ENCODE results near the gene COL20A1. TPM values are rescaled to one million over a fixed set of nuclear protein-coding genes. Genes with fewer than 3 reads are reported as not detected.

Gene COL20A1
- total and polyA plus RNA-seq, 12 donors, result 0.26 to 0.30 TPM; not detected in 10

DNA sequence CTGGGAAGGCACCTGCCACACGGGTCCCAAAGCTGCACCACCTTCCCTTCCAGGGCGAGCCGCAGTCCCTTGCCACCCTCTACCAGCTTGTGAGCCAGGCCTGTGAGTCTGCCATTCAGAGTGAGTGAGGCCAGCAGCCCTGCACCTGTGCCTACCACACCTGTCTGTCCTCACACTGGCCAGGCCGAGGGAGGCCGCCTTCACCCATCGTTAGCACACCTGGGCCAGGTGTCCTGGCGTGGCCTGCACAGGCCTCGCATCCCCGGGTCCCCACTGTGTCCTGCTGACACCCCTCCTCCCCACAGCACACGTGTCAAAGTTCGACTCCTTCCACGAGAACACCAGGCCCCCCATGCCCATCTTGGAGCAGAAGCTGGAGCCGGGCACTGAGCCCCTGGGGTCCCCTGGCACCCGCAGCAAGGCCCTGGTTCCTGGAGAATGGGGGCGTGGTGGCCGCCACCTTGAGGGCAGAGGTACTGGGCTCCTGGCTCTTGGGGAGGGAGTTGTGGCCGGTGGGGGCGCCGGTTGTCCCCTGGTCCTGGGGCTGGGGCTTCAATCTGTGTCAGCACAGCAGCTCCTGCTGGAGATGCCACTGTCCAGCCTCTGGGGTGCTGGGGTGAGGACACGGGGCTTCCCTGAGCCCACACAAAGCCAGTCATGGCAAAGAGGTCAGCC lies 35.2 kb downstream of the COL20A1 start:
- intact Hi-C loops (cut with DNase I), result loop anchor here in 1 of 10 donors (5.0 kb wide), 1 partner anchor 289 kb away; no protein-coding TSS in a partner anchor
- TF ChIP-seq, protein P1, sequence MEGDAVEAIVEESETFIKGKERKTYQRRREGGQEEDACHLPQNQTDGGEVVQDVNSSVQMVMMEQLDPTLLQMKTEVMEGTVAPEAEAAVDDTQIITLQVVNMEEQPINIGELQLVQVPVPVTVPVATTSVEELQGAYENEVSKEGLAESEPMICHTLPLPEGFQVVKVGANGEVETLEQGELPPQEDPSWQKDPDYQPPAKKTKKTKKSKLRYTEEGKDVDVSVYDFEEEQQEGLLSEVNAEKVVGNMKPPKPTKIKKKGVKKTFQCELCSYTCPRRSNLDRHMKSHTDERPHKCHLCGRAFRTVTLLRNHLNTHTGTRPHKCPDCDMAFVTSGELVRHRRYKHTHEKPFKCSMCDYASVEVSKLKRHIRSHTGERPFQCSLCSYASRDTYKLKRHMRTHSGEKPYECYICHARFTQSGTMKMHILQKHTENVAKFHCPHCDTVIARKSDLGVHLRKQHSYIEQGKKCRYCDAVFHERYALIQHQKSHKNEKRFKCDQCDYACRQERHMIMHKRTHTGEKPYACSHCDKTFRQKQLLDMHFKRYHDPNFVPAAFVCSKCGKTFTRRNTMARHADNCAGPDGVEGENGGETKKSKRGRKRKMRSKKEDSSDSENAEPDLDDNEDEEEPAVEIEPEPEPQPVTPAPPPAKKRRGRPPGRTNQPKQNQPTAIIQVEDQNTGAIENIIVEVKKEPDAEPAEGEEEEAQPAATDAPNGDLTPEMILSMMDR (IDR thresholded peaks at IDR 0.05), result no peak
- no peak overlapping the region for H3K4me3 ChIP-seq
- H3K27ac ChIP-seq, result no peak overlapping the region
- DNase-seq (peak in 1 of 2 donors; percentile 6), ATAC-seq (no peak)
- peaks cover 0 to 28% (median 20%) of the 10 kb centered on the region in 7 donors for H3K27me3 ChIP-seq
- H3K36me3 ChIP-seq, result no peaks in the 10 kb centered on the region
- peaks cover 0 to under 1% (median 0%) of the 10 kb centered on the region in 9 donors for H3K4me1 ChIP-seq
- 84 to 91% methylated on average over 20 of the region's 20 CpGs for WGBS, 2 donors
- peaks cover 0 to 20% (median 0%) of the 10 kb centered on the region in 11 donors for H3K9me3 ChIP-seq

DNA sequence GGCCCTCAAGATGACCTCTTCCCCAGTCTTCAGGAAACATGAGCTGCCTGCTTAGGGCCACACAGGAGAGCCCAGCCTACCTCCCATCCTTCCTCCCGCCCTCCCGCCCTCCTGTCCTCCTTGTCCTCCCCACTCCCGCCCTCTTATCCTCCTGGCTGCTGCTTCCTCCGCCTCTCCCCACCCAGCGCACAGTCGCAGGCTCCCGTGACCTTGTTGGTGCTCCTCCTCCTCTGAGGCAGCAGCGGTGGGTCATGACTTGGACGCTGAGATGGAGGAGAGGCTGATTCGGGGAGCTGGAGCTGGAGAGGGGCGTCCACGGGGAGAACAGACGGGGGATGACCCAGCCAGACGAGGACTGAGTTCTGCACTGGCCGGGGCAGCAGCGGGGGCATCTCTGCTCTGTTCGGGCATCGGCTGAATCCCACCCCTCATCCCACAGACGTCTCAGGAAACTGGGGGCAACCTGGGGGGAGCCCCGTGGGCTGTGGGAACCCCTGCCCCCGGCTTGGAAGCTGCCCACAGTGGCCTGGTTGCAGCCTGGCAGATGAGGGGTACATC lies 35.8 kb downstream of the COL20A1 start:
- DNase-seq (peak in 1 of 2 donors; percentile 4), ATAC-seq (no peak)
- no peaks in the 10 kb centered on the region for H3K36me3 ChIP-seq
- TF ChIP-seq, protein P1 (IDR thresholded peaks at IDR 0.05), result no peak
- H3K4me1 ChIP-seq, result no peaks in the 10 kb centered on the region
- H3K4me3 ChIP-seq, result no peak overlapping the region
- intact Hi-C loops (cut with DNase I), result loop anchor here in 1 of 10 donors (5.0 kb wide), 1 partner anchor 289 kb away; no protein-coding TSS in a partner anchor
- peaks cover 0 to 20% (median 0%) of the 10 kb centered on the region in 11 donors for H3K9me3 ChIP-seq
- peaks cover 0 to 34% (median 23%) of the 10 kb centered on the region in 7 donors for H3K27me3 ChIP-seq
- no peak overlapping the region for H3K27ac ChIP-seq
- WGBS, 2 donors, result 68 to 74% methylated on average over 21 of the region's 21 CpGs

DNA sequence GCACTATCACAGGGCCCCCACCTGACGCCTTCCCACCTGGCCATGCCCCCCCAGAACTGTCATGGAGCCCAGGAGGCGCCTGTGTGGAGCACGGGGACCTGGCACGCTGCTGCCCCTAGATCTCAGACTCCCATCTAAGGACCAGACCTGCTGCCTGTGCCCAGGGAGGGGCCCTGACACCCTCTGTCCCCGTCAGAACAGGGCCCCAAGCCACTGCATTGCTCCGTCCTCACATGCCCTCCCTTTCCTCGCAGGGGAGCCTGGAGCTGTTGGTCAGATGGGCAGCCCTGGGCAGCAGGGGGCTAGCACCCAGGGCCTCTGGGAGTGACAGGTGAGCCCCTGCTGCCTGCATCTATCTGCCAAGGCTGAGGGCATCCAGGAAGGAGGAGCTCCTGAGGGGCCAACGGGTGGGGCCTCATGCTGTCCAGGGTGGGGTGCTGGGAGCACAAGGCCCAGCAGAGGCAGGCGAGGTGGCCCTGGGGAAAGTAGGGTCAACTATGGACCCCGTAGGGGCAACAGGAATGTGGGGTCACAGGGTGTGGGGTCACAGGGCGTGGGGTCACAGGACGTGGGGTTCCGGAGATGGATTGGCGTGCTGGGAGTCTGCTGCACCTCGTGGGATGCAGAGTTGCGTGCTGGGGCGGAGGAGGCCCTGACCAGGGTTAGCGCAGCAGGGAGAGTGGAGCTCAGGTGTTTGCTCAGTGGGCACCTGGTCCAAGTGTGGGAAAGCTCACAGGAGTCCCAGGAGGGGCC lies 36.5 kb downstream of the COL20A1 start:
- Histone ChIP-seq H3K9me3 (peaks cover 0 to 20% (median 0%) of the 10 kb centered on the region in 11 donors), H3K4me1 (no peaks in the 10 kb centered on the region), H3K4me3 (no peak overlapping the region), H3K27me3 (peaks cover 0 to 36% (median 25%) of the 10 kb centered on the region in 7 donors), H3K36me3 (no peaks in the 10 kb centered on the region), H3K27ac (no peak overlapping the region)
- TF ChIP-seq, protein P1 (IDR thresholded peaks at IDR 0.05), result no peak
- DNase-seq (peak in 1 of 2 donors; percentile 8), ATAC-seq (no peak)
- intact Hi-C loops (cut with DNase I), result loop anchor here in 1 of 10 donors (5.0 kb wide), 1 partner anchor 288 kb away; no protein-coding TSS in a partner anchor
- WGBS, 2 donors, result 88% methylated on average over 18 of the region's 18 CpGs

DNA sequence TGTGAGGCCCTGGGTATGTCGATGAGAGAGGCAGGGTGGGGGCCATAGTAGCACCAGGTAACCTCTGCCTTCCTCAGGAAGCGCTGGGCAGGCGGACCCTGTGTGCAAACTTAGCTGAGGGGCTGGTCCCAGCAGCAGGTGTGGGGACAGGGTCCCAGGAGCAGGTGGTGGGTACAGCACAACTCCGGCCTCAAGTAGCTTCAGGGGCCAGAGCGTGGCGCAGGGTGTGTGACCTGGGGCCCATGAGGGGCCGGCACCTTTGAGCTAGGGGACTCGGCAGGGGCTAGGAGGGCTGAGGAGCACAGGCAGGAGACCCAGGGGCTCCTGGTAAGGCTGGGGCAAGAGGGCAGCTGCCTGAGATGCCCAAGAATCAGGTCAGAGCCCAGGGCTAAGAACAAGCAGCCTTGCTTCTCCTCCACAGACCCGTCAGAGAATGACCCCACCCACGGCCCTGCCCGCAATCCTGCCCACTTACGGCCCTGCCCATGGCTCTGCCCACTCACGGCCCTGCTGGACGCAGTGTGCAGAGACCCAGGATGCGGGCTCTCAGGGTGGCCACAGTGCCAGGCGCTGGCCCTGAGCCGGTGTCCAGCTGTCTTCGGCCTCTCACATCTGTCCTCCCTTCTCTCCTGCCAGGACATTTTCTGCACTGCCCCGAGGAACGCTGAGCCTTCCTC lies 37.2 kb downstream of the COL20A1 start:
- intact Hi-C loops (cut with DNase I), result no loop called here
- Histone ChIP-seq H3K4me1 (no peaks in the 10 kb centered on the region), H3K27me3 (peaks cover 0 to 36% (median 25%) of the 10 kb centered on the region in 7 donors), H3K4me3 (no peak overlapping the region), H3K9me3 (peaks cover 0 to 20% (median 0%) of the 10 kb centered on the region in 11 donors), H3K36me3 (no peaks in the 10 kb centered on the region), H3K27ac (no peak overlapping the region)
- ATAC-seq (no peak), DNase-seq (no peak)
- TF ChIP-seq, protein P1 (IDR thresholded peaks at IDR 0.05), result no peak
- WGBS, 2 donors, result 84 to 85% methylated on average over 20 of the region's 20 CpGs

Data from heart right ventricle (tissue), 16 donors.